Neural progenitor cell (in vitro differentiated cells): ENCODE measurements around the gene MYH6. TPM values are rescaled to one million over a fixed set of nuclear protein-coding genes. Genes with fewer than 3 reads are reported as not detected.
A peak's percentile ranks its signal among the peaks of the same experiment; 100 is the strongest.
"Not testable (repeated sequence)": the region's sequence is repeated elsewhere in the genome, so short reads cannot be mapped to it uniquely, and the experiment has no call there.

Source experiments
- DNase-seq: peaks from one replicate; pipeline ENCODE4 v3.0.0-alpha.2; 2016; ENCODE audit warnings: low spot score
- H2AFZ ChIP-seq: fragments of 200-600 bp; sonication (generic); replicated peaks from 2 replicates; pipeline ENCODE4 v1.6.1; 2016; ENCODE audit warnings: antibody characterized with exemption
- H3F3A ChIP-seq: fragments of 200-600 bp; sonication (generic); 2 replicates; pipeline ENCODE4 v1.6.1; 2016; ENCODE audit warnings: antibody characterized with exemption, low read depth
- H3K27ac ChIP-seq: fragments of 200-600 bp; sonication (generic); 2 replicates; pipeline ENCODE4 v1.5.1; 2016; ENCODE audit warnings: mild to moderate bottlenecking
- H3K27me3 ChIP-seq: fragments of 200-600 bp; sonication (generic); 2 replicates; pipeline ENCODE4 v1.6.1; 2016; ENCODE audit warnings: mild to moderate bottlenecking, moderate library complexity
- H3K36me3 ChIP-seq: fragments of 200-600 bp; sonication (generic); 2 replicates; pipeline ENCODE4 v1.5.1; 2016
- H3K4me1 ChIP-seq: fragments of 200-600 bp; sonication (generic); 2 replicates; pipeline ENCODE4 v1.6.1; 2016; ENCODE audit warnings: mixed run types
- H3K4me2 ChIP-seq: fragments of 200-600 bp; sonication (generic); 2 replicates; pipeline ENCODE4 v1.6.1; 2016
- H3K4me3 ChIP-seq: fragments of 200-600 bp; sonication (generic); 2 replicates; pipeline ENCODE4 v1.5.1; 2016
- H3K79me2 ChIP-seq: fragments of 200-600 bp; sonication (generic); 2 replicates; pipeline ENCODE4 v1.6.1; 2016; ENCODE audit warnings: low read depth
- H3K9ac ChIP-seq: fragments of 200-600 bp; sonication (generic); 2 replicates; pipeline ENCODE4 v1.6.1; 2016
- H3K9me3 ChIP-seq: fragments of 200-600 bp; sonication (generic); 2 replicates; pipeline ENCODE4 v1.5.1; 2016; ENCODE audit warnings: low read depth
- H4K20me1 ChIP-seq: fragments of 200-600 bp; sonication (generic); 2 replicates; pipeline ENCODE4 v1.6.1; 2016; ENCODE audit warnings: low read depth
- H3K27ac Mint-ChIP-seq: 3 replicates; pipeline ENCODE4 v1.8.0; 2021; ENCODE audit warnings: mixed read lengths
- H3K27me3 Mint-ChIP-seq: 2 replicates; pipeline ENCODE4 v1.8.0; 2022; ENCODE audit warnings: low read depth, mild to moderate bottlenecking, inconsistent platforms, moderate library complexity, mixed read lengths; ENCODE audit not compliant: insufficient read depth
- H3K36me3 Mint-ChIP-seq: 3 replicates; pipeline ENCODE4 v1.8.0; 2021; ENCODE audit warnings: mixed read lengths
- H3K4me1 Mint-ChIP-seq: 3 replicates; pipeline ENCODE4 v1.8.0; 2021; ENCODE audit warnings: mixed read lengths
- H3K4me3 Mint-ChIP-seq: 3 replicates; pipeline ENCODE4 v1.8.0; 2021; ENCODE audit warnings: mild to moderate bottlenecking, moderate library complexity, mixed read lengths
- H3K9me3 Mint-ChIP-seq: 3 replicates; pipeline ENCODE4 v1.8.0; 2020; ENCODE audit warnings: mixed read lengths
- EZH2 ChIP-seq: fragments of 200-600 bp; sonication (generic); IDR thresholded peaks from 2 replicates; pipeline ENCODE4 v1.6.1; 2017; ENCODE audit warnings: antibody characterized with exemption, mild to moderate bottlenecking, moderate library complexity
- EZH2phosphoT487 ChIP-seq: fragments of 200-600 bp; sonication (generic); IDR thresholded peaks from 2 replicates; pipeline ENCODE4 v1.6.1; 2017; ENCODE audit warnings: antibody characterized with exemption
- total RNA-seq: library from RNA; depleted of rRNA; stranded (reverse); fragments of >200 nt; gene quantifications from 2 replicates; pipeline ENCODE4 v1.2.3, GENCODE V29; 2015; ENCODE audit warnings: low replicate concordance
- TF ChIP-seq, protein P1 (sequence below): fragments of 200-600 bp; sonication (generic); IDR thresholded peaks from 2 replicates; pipeline ENCODE4 v1.5.1; 2017; ENCODE audit warnings: antibody characterized with exemption, mild to moderate bottlenecking

The MYH6 gene
- total RNA-seq, 1 donor from 2014 or later, result not detected

DNA sequence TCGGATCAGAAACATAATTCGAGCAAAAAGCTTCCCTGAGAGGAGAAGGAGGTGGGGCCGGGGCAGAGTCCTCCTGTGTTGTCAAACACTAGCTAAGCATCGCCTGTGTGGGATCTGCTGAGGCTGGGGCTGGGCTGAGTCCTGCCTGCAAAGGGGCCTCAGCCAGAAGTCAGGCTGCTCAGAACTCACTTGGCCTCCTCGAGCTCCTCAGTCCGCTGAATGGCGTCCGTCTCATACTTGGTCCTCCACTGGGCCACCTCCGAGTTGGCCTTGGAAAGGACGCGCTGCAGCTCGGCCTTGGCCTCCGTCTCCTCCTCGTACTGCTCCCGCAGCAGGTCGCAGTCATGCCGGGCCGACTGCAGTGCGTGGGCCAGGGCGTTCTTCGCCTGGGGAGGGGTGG, 9.9 kb upstream of the MYH6 start:
- Histone ChIP-seq H3K4me3 (no peak overlapping the region), H4K20me1 (no peaks in the 10 kb centered on the region), H3K27ac (no peak overlapping the region), H3K9ac (no peak overlapping the region), H2AFZ (no peak overlapping the region), H3F3A (no peaks in the 10 kb centered on the region), H3K4me2 (no peak overlapping the region), H3K79me2 (no peaks in the 10 kb centered on the region), H3K9me3 (no peaks in the 10 kb centered on the region), H3K4me1 (no peaks in the 10 kb centered on the region), H3K27me3 (no peaks in the 10 kb centered on the region), H3K36me3 (no peaks in the 10 kb centered on the region)
- Mint-ChIP-seq H3K27ac (peak overlapping the region; percentile 43), H3K27me3 (peaks cover 6% of the 10 kb centered on the region), H3K9me3 (no peaks in the 10 kb centered on the region), H3K4me3 (peak overlapping the region; percentile 53), H3K4me1 (peaks cover 13% of the 10 kb centered on the region), H3K36me3 (no peaks in the 10 kb centered on the region)
- no peak for DNase-seq
- TF ChIP-seq, protein P1, sequence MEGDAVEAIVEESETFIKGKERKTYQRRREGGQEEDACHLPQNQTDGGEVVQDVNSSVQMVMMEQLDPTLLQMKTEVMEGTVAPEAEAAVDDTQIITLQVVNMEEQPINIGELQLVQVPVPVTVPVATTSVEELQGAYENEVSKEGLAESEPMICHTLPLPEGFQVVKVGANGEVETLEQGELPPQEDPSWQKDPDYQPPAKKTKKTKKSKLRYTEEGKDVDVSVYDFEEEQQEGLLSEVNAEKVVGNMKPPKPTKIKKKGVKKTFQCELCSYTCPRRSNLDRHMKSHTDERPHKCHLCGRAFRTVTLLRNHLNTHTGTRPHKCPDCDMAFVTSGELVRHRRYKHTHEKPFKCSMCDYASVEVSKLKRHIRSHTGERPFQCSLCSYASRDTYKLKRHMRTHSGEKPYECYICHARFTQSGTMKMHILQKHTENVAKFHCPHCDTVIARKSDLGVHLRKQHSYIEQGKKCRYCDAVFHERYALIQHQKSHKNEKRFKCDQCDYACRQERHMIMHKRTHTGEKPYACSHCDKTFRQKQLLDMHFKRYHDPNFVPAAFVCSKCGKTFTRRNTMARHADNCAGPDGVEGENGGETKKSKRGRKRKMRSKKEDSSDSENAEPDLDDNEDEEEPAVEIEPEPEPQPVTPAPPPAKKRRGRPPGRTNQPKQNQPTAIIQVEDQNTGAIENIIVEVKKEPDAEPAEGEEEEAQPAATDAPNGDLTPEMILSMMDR, result no peak
- TF ChIP-seq EZH2phosphoT487 (no peak), EZH2 (no peak)

DNA sequence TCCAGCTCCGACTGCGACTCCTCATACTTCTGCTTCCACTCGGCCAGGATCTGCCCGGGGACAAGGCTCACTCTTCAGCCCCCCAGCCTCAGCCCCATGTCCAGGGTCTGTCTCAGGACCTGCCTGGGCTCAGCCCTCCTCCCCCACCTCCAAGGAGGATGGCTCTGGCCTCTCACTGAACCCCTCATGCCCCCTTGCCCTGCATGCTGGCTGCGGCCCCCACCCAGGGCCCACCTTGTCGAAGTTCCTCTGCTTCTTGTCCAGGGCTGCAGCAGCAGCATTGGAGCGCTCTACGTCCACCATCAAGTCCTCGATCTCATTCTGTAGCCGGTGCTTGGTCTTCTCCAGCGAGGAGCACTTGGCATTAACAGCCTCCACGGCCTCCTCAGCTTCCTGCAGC, 9.2 kb upstream of the MYH6 start:
- H3K4me2 ChIP-seq, H3K27me3 ChIP-seq, H3K9me3 ChIP-seq, H4K20me1 ChIP-seq, H3F3A ChIP-seq, DNase-seq, H3K4me3 Mint-ChIP-seq, H2AFZ ChIP-seq, H3K27me3 Mint-ChIP-seq, H3K4me3 ChIP-seq, H3K9me3 Mint-ChIP-seq, H3K4me1 ChIP-seq, H3K9ac ChIP-seq, H3K36me3 ChIP-seq, H3K79me2 ChIP-seq, H3K36me3 Mint-ChIP-seq, H3K27ac ChIP-seq: not testable (repeated sequence)
- peak overlapping the region; percentile 78 for H3K27ac Mint-ChIP-seq
- peaks cover 13% of the 10 kb centered on the region for H3K4me1 Mint-ChIP-seq

DNA sequence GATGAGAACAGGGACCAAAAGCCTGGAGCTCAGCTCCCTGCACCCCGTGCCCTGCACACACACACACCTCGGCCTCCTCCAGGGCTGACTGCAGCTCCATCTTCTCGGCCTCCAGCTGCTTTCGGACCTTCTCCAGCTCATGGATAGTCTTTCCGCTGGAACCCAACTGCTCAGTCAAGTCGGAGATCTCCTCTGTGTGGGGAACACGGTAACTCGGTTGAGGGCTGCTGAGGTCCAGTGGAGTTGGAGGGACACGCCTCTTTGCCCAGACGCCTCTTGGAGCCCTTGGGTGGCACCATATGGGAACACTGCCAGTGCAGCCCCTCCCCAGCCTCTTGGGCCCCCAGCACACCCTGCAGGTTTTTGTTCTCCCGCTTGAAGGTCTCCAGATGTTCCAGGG, 8.7 kb upstream of the MYH6 start:
- no peak overlapping the region for H3K27ac ChIP-seq
- H3K9ac ChIP-seq, result no peak overlapping the region
- no peak overlapping the region for H3K4me3 ChIP-seq
- Mint-ChIP-seq H3K27ac (no peak overlapping the region), H3K36me3 (no peaks in the 10 kb centered on the region), H3K27me3 (peaks cover 6% of the 10 kb centered on the region), H3K4me1 (peaks cover 14% of the 10 kb centered on the region), H3K9me3 (no peaks in the 10 kb centered on the region), H3K4me3 (no peak overlapping the region)
- no peak overlapping the region for H2AFZ ChIP-seq
- H3K9me3 ChIP-seq, result no peaks in the 10 kb centered on the region
- H3K36me3 ChIP-seq, result no peaks in the 10 kb centered on the region
- no peaks in the 10 kb centered on the region for H3K27me3 ChIP-seq
- no peaks in the 10 kb centered on the region for H3F3A ChIP-seq
- no peaks in the 10 kb centered on the region for H3K79me2 ChIP-seq
- no peaks in the 10 kb centered on the region for H4K20me1 ChIP-seq
- no peak for DNase-seq
- H3K4me1 ChIP-seq, result no peaks in the 10 kb centered on the region
- TF ChIP-seq EZH2 (no peak), EZH2phosphoT487 (no peak)
- TF ChIP-seq, protein P1, result no peak
- no peak overlapping the region for H3K4me2 ChIP-seq

DNA sequence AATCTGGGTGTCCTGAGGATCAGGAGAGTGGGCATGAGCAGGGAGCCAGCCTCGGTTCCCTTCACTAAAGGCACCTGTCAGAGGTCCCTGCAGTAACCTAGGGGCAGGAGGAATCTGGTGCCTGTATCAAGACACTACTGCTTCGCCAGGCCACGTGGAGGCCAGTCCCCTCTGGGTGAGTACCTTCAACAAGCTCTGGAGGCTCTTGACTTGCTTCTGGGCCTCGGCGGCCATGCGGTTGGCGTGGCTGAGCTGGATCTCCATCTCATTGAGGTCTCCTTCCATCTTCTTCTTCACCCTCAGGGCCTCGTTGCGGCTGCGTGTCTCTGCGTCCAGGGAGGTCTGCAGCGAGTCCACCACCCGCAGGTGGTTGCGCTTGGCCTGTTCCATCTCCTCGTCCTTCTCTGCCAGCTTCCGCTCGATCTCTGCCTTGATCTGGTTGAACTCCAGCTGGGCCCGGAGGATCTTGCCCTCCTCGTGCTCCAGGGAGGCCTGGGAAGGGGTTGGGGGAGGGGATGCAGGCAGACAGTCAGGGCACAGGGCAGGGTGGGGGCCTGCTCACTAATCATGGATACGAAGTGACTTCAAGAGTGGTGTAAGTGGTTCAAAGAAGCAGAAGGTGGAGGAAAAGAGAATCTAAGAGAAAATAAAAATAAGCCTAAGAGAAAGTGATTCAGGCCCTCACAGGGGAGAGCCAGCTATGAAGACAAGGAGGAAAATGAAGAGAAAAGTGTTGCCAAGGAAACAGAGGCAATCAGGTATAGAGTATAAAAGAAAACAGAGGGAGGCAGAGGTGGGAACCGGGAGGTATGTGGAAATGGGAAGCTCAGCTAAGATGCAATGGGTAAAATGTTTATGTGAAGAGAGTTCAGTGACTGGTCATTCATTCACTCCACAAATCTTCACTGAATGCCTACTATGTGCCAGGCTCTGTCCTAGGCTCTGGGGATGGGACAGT, 8.0 kb upstream of the MYH6 start:
- H3K27me3 ChIP-seq, result no peaks in the 10 kb centered on the region
- H3K9ac ChIP-seq, result no peak overlapping the region
- H3K4me2 ChIP-seq, result no peak overlapping the region
- H4K20me1 ChIP-seq, result no peaks in the 10 kb centered on the region
- H3K79me2 ChIP-seq, result no peaks in the 10 kb centered on the region
- no peaks in the 10 kb centered on the region for H3K36me3 ChIP-seq
- Mint-ChIP-seq H3K27me3 (peaks cover 6% of the 10 kb centered on the region), H3K4me1 (peaks cover 15% of the 10 kb centered on the region), H3K27ac (peak overlapping the region; percentile 2), H3K4me3 (no peak overlapping the region), H3K9me3 (no peaks in the 10 kb centered on the region), H3K36me3 (no peaks in the 10 kb centered on the region)
- no peak for DNase-seq
- H3K27ac ChIP-seq, result no peak overlapping the region
- H3K9me3 ChIP-seq, result no peaks in the 10 kb centered on the region
- TF ChIP-seq, protein P1, result no peak
- TF ChIP-seq EZH2 (no peak), EZH2phosphoT487 (no peak)
- no peaks in the 10 kb centered on the region for H3F3A ChIP-seq
- no peaks in the 10 kb centered on the region for H3K4me1 ChIP-seq
- H3K4me3 ChIP-seq, result no peak overlapping the region
- H2AFZ ChIP-seq, result no peak overlapping the region
